MM.1S (cell line): ENCODE results near the gene DGAT2.
A peak's percentile ranks its signal among the peaks of the same experiment; 100 is the strongest.

Experiments used
- DNase-seq: peaks from one replicate; pipeline ENCODE4 v3.0.0-alpha.2; 2015
- H2AFZ ChIP-seq: fragments of 300-600 bp; sonication (generic); 2 replicates; pipeline ENCODE4 v1.6.0; 2016; ENCODE audit warnings: antibody characterized with exemption, low read length
- H3F3A ChIP-seq: fragments of 300-600 bp; sonication (generic); 2 replicates; pipeline ENCODE4 v1.6.1; 2016; ENCODE audit warnings: mild to moderate bottlenecking, antibody characterized with exemption, low read length, moderate library complexity, mixed read lengths; ENCODE audit not compliant: insufficient read depth
- H3K27ac ChIP-seq: fragments of 300-600 bp; sonication (generic); 2 replicates; pipeline ENCODE4 v1.5.1; 2016; ENCODE audit warnings: mild to moderate bottlenecking, low read length
- H3K27me3 ChIP-seq: fragments of 300-600 bp; sonication (generic); replicated peaks from 2 replicates; pipeline ENCODE4 v1.6.0; 2016; ENCODE audit warnings: low read length; ENCODE audit not compliant: insufficient read depth
- H3K36me3 ChIP-seq: fragments of 300-600 bp; sonication (generic); replicated peaks from 2 replicates; pipeline ENCODE4 v1.6.1; 2016; ENCODE audit warnings: mild to moderate bottlenecking, low read length, mixed read lengths; ENCODE audit not compliant: insufficient read depth
- H3K4me1 ChIP-seq: fragments of 300-600 bp; sonication (generic); 2 replicates; pipeline ENCODE4 v1.6.1; 2016; ENCODE audit warnings: low read length, mixed read lengths
- H3K4me2 ChIP-seq: fragments of 300-600 bp; sonication (generic); 2 replicates; pipeline ENCODE4 v1.6.0; 2016; ENCODE audit warnings: low read depth, low read length
- H3K4me3 ChIP-seq: fragments of 300-600 bp; sonication (generic); 2 replicates; pipeline ENCODE4 v1.5.1; 2016; ENCODE audit warnings: low read length, mixed read lengths
- H3K79me2 ChIP-seq: fragments of 300-600 bp; sonication (generic); 2 replicates; pipeline ENCODE4 v1.6.1; 2016; ENCODE audit warnings: mixed run types, low read length, mixed read lengths
- H3K9ac ChIP-seq: fragments of 300-600 bp; sonication (generic); 2 replicates; pipeline ENCODE4 v1.6.1; 2016; ENCODE audit warnings: low read length, mixed read lengths
- H3K9me2 ChIP-seq: fragments of 300-600 bp; sonication (generic); replicated peaks from 2 replicates; pipeline ENCODE4 v1.6.1; 2016; ENCODE audit warnings: mild to moderate bottlenecking, low read length, mixed read lengths; ENCODE audit not compliant: insufficient read depth
- H3K9me3 ChIP-seq: fragments of 300-600 bp; sonication (generic); replicated peaks from 2 replicates; pipeline ENCODE4 v1.6.1; 2016; ENCODE audit warnings: mild to moderate bottlenecking, low read length, mixed read lengths; ENCODE audit not compliant: insufficient read depth
- H4K20me1 ChIP-seq: fragments of 300-600 bp; sonication (generic); 2 replicates; pipeline ENCODE4 v1.6.1; 2016; ENCODE audit warnings: mild to moderate bottlenecking, low read length, moderate library complexity, mixed read lengths; ENCODE audit not compliant: insufficient read depth
- EZH2 ChIP-seq: fragments of 300-600 bp; sonication (generic); optimal IDR thresholded peaks from 2 replicates; pipeline ENCODE3; 2017; ENCODE audit warnings: low read depth, mild to moderate bottlenecking, antibody characterized with exemption, low read length, mixed read lengths
- EZH2phosphoT487 ChIP-seq: fragments of 300-600 bp; sonication (generic); IDR thresholded peaks from 2 replicates; pipeline ENCODE4 v1.6.1; 2018; ENCODE audit warnings: antibody characterized with exemption, low read length
- TF ChIP-seq, protein P1 (sequence below): fragments of 300-600 bp; sonication (generic); IDR thresholded peaks from 2 replicates; pipeline ENCODE4 v1.5.1; 2016; ENCODE audit warnings: antibody characterized with exemption, low read length, mixed read lengths

Gene DGAT2

DNA sequence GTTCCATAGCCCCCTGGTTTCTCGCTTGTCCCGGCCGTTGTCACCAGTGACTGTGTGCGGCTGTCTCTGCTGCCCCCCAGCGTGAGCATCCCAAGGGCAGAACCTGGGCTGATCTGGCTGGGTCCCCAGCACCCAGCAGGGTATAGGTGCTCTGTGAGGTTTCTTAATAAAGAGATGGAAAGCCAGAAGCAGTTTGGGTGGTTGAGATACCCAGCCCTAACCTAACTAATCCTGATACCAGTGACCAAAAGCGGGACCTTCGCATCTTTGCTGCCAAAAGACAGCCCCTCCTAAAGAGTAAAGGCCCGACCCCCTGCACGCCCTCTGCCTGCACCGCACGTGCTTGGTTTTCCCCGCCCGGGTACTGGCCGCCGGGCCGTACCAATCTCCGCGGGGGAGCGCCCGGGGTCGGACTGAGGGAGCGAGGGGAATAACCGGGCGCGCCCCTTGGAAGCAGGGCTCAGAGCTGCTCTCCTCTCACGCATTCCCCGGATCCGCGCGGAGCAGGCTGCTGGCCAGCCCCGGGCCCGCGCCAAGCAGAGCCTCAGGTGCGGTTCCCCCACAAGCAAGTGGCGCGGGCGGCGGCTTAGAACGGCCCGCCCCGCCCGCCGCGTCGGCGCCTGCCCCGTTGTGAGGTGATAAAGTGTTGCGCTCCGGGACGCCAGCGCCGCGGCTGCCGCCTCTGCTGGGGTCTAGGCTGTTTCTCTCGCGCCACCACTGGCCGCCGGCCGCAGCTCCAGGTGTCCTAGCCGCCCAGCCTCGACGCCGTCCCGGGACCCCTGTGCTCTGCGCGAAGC is at the start of gene DGAT2:
TSS of gene DGAT2 (plus strand) at position 667 of the 797 bp plus-strand sequence. CDS start 214 bp downstream, outside the sequence.
- no peak for TF ChIP-seq EZH2
- TF ChIP-seq, protein P1, sequence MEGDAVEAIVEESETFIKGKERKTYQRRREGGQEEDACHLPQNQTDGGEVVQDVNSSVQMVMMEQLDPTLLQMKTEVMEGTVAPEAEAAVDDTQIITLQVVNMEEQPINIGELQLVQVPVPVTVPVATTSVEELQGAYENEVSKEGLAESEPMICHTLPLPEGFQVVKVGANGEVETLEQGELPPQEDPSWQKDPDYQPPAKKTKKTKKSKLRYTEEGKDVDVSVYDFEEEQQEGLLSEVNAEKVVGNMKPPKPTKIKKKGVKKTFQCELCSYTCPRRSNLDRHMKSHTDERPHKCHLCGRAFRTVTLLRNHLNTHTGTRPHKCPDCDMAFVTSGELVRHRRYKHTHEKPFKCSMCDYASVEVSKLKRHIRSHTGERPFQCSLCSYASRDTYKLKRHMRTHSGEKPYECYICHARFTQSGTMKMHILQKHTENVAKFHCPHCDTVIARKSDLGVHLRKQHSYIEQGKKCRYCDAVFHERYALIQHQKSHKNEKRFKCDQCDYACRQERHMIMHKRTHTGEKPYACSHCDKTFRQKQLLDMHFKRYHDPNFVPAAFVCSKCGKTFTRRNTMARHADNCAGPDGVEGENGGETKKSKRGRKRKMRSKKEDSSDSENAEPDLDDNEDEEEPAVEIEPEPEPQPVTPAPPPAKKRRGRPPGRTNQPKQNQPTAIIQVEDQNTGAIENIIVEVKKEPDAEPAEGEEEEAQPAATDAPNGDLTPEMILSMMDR = peak; percentile 41
- TF ChIP-seq EZH2phosphoT487 = no peak
- Histone ChIP-seq H4K20me1 (no peaks in the 10 kb centered on the region), H3K9me2 (no peaks in the 10 kb centered on the region), H3K27ac (peak within 1 kb of the TSS; percentile 57; the same call in 1 of the 2 replicates), H3K4me3 (peak within 1 kb of the TSS; percentile 79), H3K36me3 (no peaks in the 10 kb centered on the region), H3K4me1 (peaks cover 17% of the 10 kb centered on the region), H3K9ac (peak within 1 kb of the TSS; percentile 94), H3F3A (no peaks in the 10 kb centered on the region; the same call in 1 of the 2 replicates), H3K27me3 (no peaks in the 10 kb centered on the region), H2AFZ (peak within 1 kb of the TSS; percentile 91), H3K4me2 (peak within 1 kb of the TSS; percentile 99), H3K9me3 (no peaks in the 10 kb centered on the region), H3K79me2 (peaks cover 7% of the 10 kb centered on the region)
- peak; percentile 85 for DNase-seq

DNA sequence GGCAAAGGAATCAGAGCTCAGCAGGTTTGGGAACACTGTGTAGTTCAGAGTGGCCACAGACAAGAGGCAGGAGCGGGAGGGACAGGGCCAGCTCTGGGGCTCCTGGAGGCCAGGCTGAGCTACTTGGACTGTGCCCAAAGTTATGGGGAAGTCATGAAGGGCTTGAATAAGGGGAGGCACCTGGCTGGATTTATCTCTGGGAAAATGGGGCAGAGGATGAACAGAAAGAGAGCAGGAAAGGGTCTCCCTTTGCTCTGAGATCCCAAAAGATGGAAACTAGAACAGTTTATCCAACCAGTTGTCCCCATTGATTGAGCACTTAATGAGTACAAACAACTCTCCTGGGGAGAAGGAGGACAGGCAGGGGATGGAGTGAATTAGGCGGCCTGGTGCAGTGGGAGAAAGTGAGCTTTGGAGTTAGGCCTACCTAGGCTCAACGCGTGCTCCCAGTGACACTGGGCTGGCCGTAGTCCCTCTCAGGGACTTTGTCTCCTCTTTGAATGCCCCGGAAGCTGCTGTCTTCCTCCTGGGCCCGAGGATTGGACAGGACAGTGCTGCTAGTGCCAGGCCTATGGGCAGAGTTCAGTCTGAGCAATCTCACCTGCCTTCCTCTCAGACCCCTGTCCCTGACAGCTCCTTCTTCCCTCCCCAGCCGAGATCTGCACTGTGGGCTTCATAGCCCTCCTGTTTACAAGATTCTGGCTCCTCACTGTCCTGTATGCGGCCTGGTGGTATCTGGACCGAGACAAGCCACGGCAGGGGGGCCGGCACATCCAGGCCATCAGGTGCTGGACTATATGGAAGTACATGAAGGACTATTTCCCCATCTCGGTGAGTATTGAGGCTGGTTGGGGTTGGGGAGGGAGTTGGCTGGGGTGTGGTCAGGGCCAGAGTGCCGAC is 49.0 kb upstream of the DGAT2 start:
- no peaks in the 10 kb centered on the region for H3K27me3 ChIP-seq
- H3K9ac ChIP-seq = no peak overlapping the region
- no peak overlapping the region for H3K4me2 ChIP-seq
- no peaks in the 10 kb centered on the region for H3K79me2 ChIP-seq
- TF ChIP-seq EZH2phosphoT487 (no peak), EZH2 (no peak)
- TF ChIP-seq, protein P1 = no peak
- H4K20me1 ChIP-seq = no peaks in the 10 kb centered on the region
- peaks cover 4% of the 10 kb centered on the region; the same call in 1 of the 2 replicates for H3F3A ChIP-seq
- H2AFZ ChIP-seq = 0 out of 2 replicates have a peak overlapping the region, but pooled peaks have one; percentile 28
- no peaks in the 10 kb centered on the region for H3K9me3 ChIP-seq
- H3K36me3 ChIP-seq = no peaks in the 10 kb centered on the region
- H3K27ac ChIP-seq = no peak overlapping the region
- H3K4me1 ChIP-seq = no peaks in the 10 kb centered on the region
- H3K4me3 ChIP-seq = no peak overlapping the region
- H3K9me2 ChIP-seq = no peaks in the 10 kb centered on the region
- no peak for DNase-seq

DNA sequence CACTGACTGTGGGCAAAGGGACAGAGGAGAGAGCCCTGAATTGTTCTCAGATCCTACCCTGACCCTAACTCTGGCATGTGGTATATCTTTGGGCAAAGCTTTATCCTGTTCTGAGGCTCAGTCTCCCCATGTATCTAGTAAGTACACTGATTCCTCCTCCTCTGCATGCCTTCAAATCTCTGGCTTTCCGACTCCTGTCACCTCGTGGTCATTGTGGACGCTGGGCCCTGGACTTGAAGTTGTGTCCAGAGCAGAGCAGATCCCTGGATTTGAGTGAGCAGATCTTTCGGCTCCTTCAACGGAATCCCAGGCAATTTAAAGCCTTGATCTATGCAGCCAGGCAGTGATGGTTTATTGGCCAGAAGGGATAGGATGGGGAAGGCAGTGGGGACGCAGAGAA is 47.9 kb upstream of the DGAT2 start:
- Histone ChIP-seq H3K36me3 (no peaks in the 10 kb centered on the region), H3K79me2 (no peaks in the 10 kb centered on the region), H4K20me1 (no peaks in the 10 kb centered on the region), H3K4me1 (no peaks in the 10 kb centered on the region), H3K9me2 (no peaks in the 10 kb centered on the region), H3K27ac (no peak overlapping the region), H3K4me3 (no peak overlapping the region), H3K4me2 (no peak overlapping the region), H2AFZ (no peak overlapping the region), H3K27me3 (no peaks in the 10 kb centered on the region), H3F3A (peaks cover 4% of the 10 kb centered on the region; the same call in 1 of the 2 replicates), H3K9me3 (no peaks in the 10 kb centered on the region), H3K9ac (no peak overlapping the region)
- DNase-seq = no peak
- no peak for TF ChIP-seq EZH2
- TF ChIP-seq, protein P1 = no peak
